Epidermal melanocyte (primary cell): ENCODE data around the gene SPOP.
"Not testable (repeated sequence)": the region's sequence is repeated elsewhere in the genome, so short reads cannot be mapped to it uniquely, and the experiment has no call there.

Source experiments
- DNase-seq: peaks from one replicate; pipeline ENCODE4 v3.0.0; 2011; ENCODE audit warnings: low spot score; ENCODE audit not compliant: insufficient read length

Gene SPOP

GRCh38 chr17:49677933-49678847, at the start of gene SPOP:
SPOP (minus strand) TSS chr17:49678097; CDS start chr17:49622810, 55,287 bp downstream.
- DNase-seq, result peak; percentile 90

GRCh38 chr17:49727380-49727779, 49.5 kb upstream of the SPOP start:
- no peak for DNase-seq

DNA sequence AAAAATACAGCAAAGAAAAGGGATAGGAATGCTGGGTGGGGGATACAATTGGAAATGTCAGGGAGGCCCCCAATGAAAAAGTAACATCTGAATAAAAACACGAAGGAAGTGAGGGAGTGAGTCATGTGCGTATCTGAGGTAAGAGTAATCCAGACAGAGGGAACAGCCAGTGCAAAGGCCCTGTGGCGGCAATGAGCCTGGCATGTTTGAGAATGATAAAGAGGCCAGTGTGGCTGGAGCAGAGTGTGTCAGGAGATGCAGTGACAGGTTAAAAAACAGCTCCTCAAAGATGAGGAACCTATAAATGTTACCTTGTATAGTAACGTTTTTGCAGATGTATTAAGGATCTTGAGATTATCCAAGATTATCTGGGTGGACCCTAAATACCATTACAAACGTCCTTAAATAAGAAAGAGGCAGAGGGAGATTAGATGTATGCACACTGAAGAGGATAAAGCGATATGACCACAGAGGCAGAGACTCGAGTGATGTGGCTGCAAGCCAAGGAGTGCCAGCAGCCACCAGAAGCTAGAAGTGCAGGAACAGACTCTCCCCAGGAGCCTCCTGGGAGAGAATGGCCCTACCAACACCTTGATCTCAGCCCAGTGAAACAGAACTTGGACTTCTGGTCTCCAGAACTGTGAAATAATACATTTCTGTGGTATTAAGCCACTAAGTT, 47.7 kb upstream of the SPOP start:
- DNase-seq, result no peak

DNA sequence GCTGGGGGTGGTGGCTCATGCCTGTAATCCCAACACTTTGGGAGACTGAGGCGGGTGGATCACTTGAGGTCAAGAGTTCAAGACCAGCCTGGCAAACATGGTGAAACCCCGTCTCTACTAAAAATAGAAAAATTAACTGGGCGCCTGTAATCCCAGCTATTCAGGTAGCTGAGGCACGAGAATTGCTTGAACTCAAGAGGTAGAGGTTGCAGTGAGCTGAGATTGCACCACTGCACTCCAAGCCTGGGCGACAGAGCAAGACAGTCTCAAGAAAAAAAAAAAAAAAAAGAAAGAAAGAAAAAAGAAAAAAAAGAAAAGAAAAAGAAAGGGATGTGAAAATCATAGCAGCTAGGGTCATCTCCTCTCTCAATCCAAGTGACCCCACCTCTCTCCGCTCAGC, 46.7 kb upstream of the SPOP start:
- DNase-seq, result not testable (repeated sequence)

DNA sequence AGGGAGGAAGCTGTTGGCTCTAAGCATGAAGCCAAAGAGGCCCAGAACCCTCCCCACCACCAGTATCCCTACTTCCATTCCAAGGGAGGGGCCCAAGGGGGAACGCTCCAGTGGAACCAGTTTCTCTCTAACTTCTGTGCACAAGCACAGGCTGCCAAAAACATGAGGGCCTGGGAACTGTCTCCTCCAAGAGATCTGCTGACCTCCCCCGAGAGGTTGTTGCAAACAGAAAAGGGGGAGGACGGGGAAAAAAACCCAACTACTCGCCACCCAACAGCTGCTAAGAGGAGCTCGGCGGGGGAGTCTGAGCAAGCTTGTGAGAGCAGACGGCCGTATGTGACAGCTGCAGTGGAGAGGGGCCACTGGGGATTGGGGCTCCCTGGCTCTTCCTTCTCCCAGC, 45.5 kb upstream of the SPOP start:
- DNase-seq, result no peak

DNA sequence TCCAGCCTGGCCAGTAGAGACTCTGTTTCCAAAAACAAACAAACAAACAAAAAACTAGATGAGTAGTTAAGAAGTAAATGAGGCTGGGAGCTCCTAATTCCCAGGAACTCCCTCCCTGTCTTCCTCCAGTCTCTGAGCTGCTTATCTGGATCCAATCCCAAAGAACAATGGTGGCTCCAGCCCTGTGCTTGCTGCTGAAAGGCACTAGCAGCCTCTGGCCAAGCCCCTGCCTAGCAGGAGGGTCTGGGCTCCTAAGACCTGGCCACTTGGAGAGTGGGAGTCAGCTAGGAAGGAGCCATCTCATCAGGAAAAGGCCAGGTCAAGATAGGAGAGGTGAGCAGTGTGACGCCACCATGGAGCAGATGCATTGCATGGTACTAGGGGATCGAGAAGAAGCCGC, 44.2 kb upstream of the SPOP start:
- DNase-seq, result no peak

GRCh38 chr17:49717371-49717861, 39.5 kb upstream of the SPOP start:
- DNase-seq, result no peak

DNA sequence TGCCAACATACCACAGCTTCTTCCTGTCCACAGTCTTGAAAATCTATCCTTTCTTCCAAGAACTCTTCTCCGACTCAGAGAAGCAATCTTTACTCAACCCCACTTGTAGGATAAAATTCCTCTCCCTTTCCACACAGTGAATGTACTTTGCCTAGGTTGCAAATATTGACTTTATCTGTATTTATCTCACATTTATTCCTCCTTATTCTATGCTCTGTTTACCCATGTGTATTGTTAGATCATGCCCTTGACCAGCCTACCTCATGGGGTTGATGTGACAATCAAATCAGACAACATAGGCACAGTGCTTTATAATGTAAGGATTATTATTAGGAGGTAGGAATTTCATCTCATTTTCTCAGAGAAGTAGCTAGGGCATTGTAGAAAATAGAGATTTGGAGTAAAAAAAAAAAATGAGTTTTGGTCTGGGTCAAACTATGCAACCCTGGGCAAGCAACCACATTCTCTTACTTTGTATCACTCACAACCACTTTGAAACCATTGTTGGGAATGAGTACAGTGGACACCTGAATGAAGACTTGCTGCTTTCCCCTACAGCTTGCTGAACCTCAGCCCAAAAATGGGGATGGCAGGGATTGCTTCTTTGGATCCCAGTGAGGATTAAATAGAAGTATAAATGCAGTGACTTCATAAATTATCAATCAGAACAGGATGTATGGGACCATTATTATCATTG, 38.9 kb upstream of the SPOP start:
- DNase-seq, result no peak

DNA sequence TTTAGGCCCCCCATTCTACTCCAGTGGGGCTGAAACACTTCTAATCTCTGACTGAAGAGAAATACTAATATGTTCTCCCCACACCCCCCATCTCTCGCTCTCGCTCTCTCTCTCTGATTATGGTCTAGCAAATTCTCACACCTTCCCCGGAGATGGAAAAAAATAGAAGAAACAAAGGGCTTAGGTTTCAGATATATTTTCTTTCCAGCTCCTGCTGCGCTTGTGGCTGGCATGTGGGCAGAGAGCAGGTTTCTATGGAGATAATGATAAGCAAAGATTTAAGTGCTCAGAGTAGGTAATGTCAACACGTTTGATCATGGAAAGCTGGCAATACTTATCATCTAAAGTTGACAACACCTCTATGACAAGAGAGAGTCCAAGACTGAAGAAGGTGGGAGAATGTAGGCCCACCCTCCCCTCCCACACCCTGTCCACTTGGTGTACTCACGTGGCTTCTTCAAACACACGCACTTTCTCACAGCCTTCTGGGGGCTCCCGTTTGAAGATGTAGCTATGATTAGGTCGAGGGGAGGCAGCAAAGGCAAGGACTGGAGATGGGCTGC, 37.9 kb upstream of the SPOP start:
- no peak for DNase-seq

DNA sequence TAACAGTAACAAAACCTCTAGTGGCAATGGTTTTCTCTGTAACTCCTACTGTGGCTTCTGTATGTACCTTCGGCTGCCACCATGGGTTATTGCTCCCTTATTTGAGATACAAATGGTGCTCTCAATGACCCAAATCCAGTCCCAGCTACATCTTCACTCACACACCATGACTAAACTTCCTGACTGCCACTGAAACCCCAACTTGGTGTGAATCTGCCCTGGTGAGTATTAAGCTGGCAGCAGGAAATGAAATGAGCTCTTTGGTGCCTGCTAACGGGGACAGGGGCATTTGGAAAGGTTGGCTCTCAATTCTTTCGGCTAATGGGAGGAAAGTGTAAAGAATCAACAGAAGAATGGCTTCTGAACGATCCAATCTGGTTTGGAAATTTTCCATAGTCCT, 37.3 kb upstream of the SPOP start:
- DNase-seq, result no peak

DNA sequence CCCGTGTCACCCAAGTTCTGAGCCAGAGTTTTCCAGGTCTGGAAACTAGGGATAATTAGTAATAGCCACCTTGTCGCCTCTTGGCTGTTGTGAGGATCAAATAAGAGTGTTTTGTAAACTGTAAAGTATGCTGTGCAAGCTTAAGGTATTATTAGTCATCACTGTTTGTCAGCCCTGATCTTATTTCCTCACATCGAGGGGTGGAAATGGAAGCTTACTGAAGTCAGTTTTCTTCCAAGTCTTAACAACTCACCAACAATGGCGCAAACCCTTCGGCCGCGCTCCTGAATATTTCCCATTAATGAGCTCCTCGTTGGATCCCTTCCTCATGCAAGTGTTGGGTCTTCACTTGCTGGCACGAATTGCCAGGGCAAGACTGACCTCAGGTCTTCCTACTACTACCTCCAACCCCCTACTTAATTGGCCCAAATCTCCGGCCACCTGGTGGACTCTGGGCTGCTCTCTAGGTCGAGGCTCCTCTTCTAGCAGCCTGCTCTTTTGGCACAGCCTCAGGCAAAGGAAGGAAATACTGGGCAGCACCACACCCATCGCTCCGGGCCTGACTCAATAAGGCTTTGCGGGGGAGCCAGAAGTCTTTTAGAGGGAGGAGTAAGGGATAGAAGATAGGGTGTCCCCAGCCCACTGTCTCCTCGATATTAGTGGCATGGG, 30.8 kb upstream of the SPOP start:
- DNase-seq, result no peak

GRCh38 chr17:49707608-49708514, 30.0 kb upstream of the SPOP start, which contains the start of gene SLC35B1:
SLC35B1 (minus strand) TSS chr17:49707964; CDS start chr17:49707833, 131 bp downstream.
- DNase-seq, result peak; percentile 99

GRCh38 chr17:49707246-49707607, 29.3 kb upstream of the SPOP start:
- DNase-seq, result no peak

GRCh38 chr17:49705254-49705653, 27.4 kb upstream of the SPOP start:
- no peak for DNase-seq

DNA sequence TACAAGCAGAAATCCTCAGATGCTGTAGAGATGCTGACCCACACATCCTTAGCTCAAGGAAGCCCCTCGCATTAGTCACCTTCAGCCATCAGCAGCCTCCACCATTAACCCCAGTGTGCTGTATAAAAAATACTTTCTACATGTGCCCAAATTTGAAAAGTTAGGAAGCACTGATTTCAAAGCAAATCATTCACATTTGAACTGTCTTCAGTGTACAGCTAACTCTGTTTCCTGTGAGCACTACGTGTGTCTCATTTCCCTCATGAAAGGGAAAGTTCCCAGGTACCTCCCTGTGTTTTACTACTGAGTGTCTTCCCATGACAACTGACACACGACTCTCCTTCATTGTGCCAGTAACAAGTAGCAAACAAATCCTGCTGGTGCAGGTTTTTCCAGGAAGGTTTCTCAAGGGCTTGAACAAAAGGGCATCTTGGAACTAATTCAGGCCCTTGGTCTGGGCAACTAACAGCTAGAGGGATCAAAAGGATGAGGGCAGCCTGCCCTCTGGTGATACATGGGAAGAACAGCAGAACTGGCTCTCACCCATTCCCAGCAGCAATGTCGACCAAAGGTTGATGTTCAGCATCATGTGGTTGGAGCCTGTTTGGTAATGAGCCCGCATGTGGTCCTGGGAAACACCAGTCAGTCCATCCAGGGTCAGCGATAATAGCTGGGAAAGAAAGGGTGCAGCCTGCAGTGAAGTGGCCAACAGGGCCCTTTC, 25.8 kb upstream of the SPOP start:
- no peak for DNase-seq

DNA sequence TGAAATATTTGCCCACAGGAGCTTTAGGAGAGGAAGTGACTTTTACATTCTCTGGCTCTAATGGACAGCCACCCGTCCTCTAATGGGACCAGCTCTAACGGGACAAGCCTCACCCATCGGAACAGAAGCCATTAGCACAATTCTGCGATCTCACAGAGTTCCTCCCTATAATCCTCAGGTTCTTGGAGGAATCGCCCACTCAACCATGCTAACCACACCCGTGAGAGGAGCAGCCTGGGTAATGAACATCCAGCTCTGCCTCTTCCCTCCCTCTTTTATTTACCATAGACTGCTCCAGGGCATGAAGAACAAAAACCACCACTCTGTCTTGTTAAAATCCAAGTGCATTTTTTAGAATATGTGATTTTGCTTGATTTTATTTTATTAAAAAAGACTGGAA, 23.1 kb upstream of the SPOP start:
- no peak for DNase-seq

- no peak for DNase-seq
Observed at GRCh38 chr17:49699966-49700575, 22.2 kb upstream of the SPOP start.

DNA sequence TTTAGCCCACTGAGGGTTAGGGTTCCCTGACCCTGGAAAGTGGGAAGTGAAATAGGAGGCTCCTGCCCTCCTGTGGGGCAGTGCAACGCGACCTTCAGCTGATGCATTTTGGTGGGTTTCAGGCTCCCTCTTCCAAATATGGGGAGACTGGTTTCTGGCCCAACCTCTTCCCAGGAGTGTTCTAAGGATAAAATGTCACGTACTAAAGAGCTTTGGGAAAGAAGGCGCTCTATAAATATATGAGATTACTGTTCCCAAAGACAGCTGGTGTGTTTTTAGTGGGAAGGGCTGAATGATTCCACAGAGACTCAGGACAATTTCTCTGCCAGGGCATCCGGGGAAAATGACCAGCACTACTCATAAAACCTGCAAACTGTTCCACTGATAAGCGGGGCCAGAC, 20.1 kb upstream of the SPOP start:
- DNase-seq, result no peak

- DNase-seq, result no peak
Observed at GRCh38 chr17:49696233-49696761, 18.4 kb upstream of the SPOP start.
